ENCODE data around the gene MYO18B.

DNA sequence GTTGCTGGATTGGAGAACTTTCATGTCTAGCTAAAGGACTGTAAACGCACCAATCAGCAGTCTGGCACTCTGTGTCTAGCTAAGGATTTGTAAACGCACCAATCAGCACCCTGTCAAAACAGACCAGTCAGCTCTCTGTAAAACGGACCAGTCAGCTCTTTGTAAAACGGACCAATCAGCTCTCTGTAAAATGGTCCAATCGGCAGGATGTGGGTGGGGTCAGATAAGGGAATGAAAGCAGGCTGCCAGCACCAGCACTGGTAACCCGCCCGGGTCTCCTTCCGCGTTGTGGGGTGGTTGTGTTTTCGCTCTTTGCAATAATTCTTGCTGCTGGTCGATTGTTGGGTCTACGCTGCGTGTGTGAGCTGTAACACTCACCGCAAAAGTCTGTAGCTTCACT is 11.3 kb downstream of the MYO18B start:
- TF ChIP-seq, protein P1, sequence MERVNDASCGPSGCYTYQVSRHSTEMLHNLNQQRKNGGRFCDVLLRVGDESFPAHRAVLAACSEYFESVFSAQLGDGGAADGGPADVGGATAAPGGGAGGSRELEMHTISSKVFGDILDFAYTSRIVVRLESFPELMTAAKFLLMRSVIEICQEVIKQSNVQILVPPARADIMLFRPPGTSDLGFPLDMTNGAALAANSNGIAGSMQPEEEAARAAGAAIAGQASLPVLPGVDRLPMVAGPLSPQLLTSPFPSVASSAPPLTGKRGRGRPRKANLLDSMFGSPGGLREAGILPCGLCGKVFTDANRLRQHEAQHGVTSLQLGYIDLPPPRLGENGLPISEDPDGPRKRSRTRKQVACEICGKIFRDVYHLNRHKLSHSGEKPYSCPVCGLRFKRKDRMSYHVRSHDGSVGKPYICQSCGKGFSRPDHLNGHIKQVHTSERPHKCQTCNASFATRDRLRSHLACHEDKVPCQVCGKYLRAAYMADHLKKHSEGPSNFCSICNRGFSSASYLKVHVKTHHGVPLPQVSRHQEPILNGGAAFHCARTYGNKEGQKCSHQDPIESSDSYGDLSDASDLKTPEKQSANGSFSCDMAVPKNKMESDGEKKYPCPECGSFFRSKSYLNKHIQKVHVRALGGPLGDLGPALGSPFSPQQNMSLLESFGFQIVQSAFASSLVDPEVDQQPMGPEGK (CRISPR knock-in tag; IDR thresholded peaks at IDR 0.05; ENCODE audit: borderline replicate concordance), result no peak
- TF ChIP-seq CREB5 (CRISPR knock-in tag; IDR thresholded peaks at IDR 0.05; ENCODE audit: low read depth), result no peak
- TF ChIP-seq ZFP30 (CRISPR knock-in tag; IDR thresholded peaks at IDR 0.05), result no peak
- no peak for TF ChIP-seq ZNF565 (CRISPR knock-in tag; conservative IDR thresholded peaks at IDR 0.05; ENCODE audit: low read depth)
- TF ChIP-seq ARNTL (CRISPR knock-in tag; IDR thresholded peaks at IDR 0.05; ENCODE audit: borderline replicate concordance, low read depth), result no peak
- no peak for TF ChIP-seq GLIS3 (CRISPR knock-in tag; IDR thresholded peaks at IDR 0.05)
- no peak for TF ChIP-seq CSDC2 (CRISPR knock-in tag; IDR thresholded peaks at IDR 0.05)
